ENCODE results near the gene TNIK.
"Not testable (repeated sequence)": the region's sequence is repeated elsewhere in the genome, so short reads cannot be mapped to it uniquely, and the experiment has no call there.

The TNIK gene

DNA sequence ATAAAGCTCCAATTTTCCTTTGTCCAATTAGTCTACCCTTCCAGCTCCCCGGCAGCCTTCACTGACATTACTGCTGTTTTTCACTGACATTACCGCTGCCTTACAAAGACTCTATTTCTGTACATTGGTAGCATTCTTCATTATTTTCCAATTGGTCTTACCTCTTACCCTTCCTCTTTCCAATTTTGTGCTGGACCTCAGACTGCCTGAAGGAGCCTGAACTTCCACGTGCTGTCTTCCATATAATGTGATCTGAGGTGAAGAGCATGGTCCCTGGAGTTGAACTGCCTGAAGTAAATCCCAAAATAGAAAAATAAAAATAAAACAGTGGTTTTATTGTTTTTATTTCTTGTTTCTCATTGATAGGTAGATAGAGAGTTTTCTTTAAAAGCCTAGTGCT, 9.2 kb upstream of the TNIK start:
- DNase-seq (ENCODE audit: low read depth) = no peak

DNA sequence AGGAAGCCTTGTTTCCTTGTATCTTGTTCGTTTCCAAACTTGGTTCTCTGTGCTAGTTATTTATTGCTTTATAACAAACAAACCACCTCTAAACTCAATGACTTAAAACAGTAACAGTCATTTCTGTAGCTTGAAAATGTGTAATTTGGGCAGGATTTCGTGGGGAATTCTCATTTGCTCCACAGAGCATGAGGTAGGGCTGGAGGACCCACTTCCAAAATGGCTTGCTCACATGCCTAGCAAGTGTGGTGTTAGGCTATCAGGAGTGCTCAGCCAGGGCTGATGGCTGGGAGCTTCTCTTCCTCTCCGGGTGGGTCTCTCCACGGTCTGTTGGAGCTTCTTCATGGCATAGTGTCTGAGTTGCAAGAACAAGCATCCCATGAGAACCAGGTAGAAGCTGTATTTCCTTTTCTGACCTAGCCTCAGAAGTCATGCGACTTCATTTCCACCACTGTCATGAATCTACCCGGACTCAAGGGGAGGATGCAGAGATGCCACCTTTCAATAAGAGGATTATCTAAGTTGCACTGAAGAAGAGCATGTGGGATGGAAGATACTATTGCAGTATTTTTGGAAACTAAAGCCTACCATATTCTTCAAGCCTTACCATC, 8.2 kb upstream of the TNIK start:
- no peak for DNase-seq (ENCODE audit: low read depth)

DNA sequence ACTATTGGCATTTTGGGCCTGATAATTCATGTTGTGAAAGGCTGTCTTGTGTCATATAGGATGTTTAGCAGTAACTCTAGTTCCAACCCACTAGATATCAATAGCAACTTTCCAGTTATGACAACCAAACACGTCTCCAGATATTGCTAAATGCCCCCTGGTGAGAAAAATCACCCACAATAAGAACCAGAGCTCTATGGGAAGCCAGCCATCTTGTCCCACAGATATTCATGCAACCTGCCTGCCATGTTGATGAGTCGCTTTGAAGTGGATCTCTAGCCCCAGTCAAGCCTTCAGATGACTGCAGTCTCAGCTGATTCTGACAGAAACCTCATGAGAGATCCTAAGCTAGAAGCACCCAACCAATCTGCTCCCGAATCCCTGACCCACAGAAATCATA, 5.6 kb upstream of the TNIK start:
- no peak for DNase-seq (ENCODE audit: low read depth)

DNA sequence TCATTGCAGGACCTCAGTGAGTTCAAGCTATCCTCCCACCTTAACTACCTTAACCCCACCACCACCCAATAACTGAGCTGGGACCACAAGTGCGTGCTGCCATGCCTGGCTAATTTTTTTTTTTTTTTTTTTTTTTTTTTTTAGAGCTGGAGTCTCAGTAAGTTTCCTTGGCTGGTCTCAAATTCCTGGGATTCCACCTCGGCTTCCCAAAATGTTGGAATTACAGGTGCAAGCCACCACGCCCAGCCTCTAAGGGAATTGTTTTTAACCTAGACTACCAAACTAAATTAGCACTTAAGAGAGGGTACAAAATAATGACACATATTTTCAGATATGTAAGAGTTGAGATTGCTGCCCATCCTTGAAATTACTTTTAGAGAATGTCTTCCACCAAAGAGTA, 4.3 kb upstream of the TNIK start:
- no peak for DNase-seq (ENCODE audit: low read depth)

DNA sequence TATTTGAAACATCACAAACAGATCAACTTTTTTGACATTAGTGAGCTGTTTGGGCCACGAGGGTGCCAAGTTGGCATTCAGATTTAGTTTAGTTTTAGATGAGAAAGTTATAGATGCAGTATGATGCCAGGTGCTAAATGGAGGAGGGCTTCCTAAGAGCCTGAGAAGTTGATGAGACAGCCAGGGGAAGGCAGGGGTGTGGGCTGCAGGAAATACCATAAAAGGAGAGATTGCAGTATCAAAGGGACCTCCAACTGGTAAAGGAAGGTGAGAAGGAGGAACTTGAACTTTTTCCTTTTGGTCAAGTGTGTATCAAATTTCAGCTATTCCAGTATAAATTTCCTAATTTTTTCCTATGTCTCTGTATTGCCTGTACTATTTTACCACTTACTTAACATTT, 2.0 kb upstream of the TNIK start:
- DNase-seq (ENCODE audit: low read depth) = no peak

DNA sequence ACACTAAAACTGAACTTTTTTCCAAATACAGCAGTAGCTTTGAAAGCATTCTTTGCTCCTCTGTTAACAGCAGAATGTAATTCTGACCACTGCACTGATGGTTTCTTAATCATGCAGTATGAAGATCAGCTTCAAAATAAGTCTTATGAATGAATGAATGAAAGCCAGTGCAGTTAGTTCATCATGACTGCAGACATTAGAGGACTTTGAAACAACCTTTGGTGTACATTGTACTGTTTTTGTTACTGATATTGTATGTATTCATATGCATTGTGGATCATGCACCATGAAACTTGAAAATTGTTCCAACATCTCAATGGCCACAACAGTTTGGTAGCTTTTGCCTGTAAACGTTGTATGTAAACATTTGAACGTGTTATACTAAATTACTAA, 1.3 kb upstream of the TNIK start:
- no peak for DNase-seq (ENCODE audit: low read depth)

DNA sequence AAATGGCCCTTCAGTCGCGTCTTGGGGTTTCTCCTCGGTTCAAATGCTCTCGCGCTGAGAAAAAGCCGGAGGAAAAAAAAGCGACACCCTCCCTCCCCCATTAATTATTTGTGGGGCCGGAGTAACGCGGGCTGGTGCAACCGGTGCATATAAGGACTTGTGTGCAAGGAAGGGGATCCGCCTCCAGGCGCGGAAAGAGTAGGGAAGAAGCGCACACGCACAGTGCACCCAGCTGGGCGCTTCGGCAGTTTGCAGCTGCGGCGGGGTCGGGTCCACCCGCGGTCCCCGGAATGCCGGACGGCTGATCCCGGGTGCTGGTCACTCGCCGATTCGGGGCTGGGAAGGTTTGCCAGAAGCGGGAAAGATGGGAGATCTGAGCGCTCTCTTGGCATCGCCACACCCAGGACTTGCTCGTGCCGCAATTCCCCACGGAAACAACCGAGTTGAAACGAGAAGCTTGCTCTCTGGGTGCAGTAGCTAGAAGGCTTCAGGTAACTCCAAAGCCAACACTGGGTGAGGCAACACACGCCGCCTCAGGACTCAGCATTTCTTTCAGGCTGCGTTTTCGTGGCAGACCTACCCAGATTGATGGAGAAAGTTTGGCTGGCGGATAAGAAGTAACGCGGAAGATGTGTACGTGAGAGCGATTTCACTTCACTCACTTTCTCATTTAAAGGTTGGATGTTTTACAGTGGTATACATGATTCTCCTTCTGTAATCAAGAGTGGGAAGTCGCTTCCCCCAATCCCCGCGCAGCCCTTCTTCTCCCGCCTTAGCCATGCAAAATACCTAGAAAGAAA, 720 bp upstream of the TNIK start:
- DNase-seq (ENCODE audit: low read depth) = no peak

DNA sequence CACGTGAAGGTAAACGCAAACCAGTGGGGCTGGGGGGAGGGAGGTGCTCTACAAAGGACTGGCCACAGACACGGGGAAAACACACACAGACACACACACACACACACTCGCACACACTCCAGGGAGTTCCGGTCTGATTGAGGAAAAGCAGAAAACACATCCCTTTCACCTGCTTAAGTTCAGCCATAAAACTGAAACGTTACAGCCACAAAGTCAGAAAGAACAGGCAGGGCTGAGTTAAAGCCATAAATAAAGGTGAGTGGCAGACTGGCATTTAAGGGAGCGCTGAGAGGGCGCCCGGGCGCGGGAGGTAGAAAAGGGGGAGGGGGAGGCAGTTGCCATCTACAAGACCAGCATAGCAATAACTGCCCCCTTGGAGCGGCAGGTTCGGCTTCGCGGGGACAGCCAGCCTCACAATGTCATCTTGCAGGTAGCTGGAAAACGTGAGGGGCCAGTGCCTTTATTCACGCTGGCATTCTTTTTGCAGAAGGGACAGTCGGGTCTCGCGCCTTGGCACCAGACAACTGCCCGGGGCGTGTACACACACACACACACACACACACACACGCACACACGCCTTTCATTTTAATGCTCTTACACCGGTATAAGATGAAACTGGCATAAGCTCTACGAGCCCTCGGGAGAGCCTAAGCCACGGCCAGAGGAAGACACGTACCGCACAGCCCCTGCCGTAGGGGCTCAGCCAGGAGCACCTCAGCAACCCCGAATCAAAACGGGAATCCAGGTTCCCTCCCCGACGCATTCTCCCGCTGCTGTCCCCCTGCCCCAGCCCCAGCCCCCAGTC, 866 bp downstream of the TNIK start:
- no peak for DNase-seq (ENCODE audit: low read depth)

DNA sequence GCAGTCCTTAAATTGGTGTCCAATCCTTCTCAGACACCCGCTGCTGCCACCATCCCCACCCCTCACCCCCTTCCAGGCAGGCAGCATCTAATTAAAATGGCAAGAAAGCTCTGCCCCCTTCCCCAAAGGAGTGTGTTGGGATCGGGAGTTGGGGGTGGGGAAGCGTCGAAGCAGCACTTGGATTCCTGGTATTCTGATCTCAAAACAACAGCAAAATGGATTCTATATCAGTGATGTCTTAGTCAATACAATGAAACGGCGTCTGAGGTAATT, 1.4 kb downstream of the TNIK start:
- no peak for DNase-seq (ENCODE audit: low read depth)

DNA sequence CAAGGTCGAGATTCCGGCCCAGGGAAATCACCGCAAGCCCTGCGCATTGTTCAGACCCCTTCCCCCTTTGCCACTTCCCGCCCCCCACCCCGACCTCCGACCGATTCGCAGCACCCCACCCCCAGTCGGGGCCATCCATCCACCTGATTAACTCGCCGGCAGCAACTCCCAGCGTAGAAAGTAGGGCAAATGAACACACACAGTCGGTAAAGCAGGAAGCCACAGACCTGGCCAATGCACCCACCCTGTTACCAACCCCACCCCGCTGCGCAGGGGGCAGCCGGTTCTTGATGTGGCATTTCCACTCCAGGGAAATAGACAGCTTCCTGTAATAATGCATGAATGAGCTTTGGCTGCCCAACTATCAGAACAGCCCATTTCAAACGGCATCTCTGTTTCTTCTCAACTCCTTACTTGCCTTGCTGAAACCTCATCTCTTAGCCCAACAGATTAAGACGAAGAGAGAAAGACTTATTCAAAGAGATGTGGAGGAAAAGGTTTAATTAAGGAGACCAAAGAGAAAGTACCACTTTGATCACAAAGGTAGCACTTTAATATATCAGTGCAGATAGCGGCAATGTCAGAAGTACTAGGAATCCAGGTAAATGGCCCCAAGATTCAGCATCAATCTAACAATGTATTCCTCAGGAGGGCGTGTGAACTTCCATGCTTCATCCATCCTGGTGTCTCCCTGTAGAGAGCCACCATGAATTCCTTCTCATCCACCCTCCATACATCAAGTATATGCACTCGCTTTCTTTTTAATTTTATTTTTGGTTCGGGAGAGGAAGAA, 1.9 kb downstream of the TNIK start:
- no peak for DNase-seq (ENCODE audit: low read depth)

DNA sequence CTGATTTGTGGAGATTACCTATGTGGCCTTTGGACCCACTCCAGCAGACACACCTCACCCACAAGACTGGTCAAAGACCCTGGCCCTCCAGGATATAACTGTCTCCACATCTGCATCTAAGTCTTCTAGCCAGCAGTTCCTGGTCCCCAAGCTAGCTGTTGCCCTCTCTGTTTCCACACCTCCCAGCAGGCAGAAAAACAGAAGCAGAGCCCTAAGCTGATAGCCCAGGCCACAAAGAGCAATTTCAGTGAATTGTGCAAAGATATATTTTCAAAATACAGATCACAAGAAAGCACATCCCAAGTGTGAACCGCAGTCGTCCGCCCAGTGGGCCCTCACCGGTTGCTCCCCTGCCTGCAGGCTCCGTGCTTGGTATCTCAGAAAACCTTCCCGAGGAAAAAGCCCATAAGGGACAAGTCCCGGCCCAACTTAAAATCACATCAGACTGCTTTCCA, 2.6 kb downstream of the TNIK start:
- no peak for DNase-seq (ENCODE audit: low read depth)

DNA sequence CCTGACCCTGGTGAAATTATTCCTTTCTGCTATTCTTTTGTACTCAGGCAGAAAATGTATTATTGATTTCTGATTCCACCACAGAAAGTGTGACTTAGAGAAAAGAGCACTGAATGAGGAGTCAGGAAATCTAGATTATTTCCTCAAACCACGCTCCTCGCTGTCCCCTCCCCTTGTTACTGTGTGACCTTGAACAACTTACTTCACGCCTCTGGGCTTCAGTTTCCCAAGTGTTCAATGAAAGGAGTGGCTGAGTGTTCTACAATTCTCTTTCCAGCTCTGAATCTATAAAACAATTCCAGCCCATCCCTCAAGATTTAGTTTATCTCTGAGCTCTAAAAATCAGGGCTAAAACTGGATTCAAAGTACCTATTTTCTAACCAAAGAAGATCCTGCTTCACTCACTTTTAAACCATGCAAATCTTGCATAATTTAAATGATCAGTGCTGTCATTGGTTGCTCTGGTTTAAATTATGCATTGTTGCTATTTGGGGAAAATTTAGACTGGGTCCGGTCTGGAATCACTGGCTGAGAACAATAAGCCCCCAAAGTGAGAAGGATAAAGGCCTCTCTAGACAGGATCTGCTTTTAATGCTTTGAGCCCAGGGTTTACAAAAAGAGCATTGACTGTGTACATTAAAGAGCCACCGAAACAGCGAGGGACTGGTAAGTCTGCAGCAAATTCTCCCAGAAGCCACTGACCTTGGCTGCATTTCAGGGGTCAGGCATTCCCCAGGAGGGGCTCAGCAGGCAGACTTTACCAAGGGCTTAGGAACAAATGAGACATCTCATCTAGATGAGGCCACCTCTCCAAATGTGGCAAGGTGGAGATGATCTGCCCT, 3.2 kb downstream of the TNIK start:
- no peak for DNase-seq (ENCODE audit: low read depth)

DNA sequence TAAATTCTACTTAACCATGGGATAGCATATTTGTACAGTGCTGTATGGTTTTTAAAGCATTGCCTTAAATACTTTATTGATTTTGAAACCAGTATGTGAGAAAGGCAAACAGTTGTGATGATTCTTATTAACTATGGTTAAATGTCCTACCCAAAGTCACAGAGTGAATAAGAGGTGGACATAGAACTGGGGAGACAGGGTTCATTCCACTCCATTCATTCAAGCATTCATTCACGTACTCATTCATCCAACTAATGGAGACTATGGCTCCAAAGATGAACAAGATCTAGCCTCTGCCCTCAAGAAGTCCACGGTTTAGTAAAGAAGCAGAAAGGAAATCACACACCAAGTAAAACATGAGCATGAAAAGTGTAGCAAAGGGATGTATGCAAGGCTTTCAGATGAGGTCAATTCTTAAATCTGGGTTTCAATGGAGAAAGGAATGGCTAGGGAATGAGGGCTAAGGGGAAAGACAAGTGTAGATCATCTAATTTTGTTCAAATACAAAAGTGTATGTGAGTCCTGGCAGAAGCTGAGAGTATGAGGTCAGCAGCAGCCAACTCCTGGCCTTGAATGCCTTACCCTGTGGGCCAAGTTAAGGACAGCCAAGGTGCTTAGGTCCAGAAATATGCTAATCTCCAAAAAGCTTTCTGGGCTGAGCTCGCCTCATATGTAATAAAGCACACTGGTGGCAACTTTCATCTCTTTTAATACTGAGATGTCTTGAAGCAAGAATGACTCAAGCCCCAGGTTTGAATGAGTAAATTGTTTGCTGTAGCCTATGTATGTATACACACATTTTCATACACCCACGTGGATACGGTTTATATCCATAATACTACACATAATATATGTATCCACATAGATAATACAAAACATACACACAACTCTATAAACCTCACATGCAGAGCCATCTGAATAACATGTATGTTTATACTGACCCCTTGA, 4.3 kb downstream of the TNIK start:
- DNase-seq (ENCODE audit: low read depth) = no peak

DNA sequence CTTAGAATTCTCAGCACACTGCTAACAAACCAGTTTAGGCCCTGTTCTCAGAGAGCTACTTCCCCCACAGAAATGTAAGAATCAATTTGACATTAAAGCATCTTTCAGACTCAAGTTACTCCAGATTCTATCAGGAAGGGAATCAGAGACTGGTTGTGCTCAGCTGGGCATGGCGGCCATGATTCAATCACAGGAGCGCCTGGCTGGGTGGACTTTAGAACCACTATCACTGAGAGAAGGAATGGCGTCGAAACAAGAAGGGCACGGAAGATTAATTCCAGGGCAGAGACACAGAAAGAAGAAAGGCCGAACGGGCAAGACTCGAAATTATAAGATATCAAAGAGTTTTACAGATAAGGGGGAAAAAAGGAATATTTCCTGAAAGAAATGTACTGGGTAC, 6.2 kb downstream of the TNIK start:
- no peak for DNase-seq (ENCODE audit: low read depth)

DNA sequence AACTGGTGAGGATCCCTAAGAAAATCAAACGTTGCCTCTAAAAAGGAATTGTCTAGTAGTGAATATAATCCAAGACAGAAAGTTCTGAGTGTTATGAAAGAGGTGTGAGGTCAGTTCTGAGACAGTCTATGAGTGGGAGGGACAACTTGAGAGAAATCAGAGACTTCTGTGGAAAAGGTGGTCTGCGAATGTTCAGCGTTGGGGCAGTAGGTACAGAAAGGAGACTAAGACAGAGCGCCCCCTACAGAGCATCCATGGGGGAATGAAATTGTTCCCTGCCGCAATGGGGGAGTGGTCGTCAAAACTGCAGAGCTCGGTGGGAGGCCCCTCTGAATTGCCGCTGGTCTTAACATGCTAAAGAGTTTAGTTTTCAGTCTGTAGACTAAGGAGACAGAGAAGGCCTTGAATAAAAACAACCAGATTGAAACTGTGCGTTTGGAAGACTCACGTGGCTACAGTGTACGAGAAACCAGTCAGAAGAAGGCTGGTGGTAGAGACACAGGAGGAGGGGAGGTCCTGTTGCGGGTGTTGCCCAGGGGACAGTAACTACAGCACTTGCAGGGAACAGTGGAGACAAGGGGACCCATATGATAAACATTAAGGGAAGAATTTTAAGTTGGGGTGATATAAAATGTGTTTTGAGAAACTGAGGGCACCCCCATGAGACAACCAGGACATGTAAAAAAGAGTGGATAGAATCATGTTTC, 6.9 kb downstream of the TNIK start:
- no peak for DNase-seq (ENCODE audit: low read depth)

DNA sequence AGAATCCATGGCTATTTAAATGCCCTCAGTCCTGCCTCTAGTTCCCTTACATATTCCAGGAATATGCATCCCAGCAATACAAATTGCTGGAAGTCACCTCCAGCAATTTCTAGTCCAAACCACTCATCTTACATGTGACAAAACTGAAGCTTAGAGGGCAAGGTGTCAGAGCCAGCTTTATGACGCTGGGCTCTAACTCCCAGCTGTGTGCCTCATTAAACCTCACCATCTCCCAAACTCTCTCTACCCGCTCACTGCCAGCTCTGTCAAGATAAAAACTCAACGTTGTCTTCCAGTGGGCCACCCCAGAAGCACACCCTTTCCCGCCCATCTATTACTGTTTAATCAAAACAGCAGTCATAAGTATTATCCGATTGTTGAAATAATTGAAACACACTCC, 7.9 kb downstream of the TNIK start:
- DNase-seq (ENCODE audit: low read depth) = no peak

DNA sequence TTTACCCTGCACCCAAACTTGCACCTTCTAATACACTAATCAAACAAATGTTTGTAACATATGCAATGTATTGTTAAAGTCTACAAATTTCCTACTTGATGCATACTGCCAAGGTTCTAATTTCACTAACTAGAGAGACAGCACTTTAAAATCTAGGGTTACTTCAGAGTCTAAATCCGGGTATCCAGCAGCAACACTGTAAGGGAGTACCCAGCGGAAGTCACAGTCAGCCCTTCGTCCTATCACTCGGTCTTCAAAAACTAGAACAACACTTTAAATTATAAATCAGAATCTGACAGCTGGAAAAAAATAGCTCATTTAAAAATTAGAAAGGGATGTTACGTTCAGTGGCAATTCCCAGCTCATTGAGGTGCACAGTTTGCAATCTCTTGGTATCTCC, 8.3 kb downstream of the TNIK start:
- no peak for DNase-seq (ENCODE audit: low read depth)

DNA sequence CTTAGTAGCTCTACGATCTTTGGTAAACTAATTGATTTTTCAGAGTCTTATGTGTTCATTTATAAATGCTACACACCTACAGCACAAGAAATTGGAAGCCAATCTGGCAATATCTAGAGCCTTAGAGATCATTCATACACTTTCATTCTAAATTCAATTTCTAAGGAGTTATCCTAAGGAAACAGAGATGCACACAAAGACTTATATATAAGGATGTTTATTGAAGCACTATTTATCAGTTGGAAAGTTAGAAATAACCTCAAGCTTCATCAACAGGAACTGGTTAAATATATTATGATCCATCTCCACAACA, 12.7 kb downstream of the TNIK start:
- not testable (repeated sequence) for DNase-seq (ENCODE audit: low read depth)

DNA sequence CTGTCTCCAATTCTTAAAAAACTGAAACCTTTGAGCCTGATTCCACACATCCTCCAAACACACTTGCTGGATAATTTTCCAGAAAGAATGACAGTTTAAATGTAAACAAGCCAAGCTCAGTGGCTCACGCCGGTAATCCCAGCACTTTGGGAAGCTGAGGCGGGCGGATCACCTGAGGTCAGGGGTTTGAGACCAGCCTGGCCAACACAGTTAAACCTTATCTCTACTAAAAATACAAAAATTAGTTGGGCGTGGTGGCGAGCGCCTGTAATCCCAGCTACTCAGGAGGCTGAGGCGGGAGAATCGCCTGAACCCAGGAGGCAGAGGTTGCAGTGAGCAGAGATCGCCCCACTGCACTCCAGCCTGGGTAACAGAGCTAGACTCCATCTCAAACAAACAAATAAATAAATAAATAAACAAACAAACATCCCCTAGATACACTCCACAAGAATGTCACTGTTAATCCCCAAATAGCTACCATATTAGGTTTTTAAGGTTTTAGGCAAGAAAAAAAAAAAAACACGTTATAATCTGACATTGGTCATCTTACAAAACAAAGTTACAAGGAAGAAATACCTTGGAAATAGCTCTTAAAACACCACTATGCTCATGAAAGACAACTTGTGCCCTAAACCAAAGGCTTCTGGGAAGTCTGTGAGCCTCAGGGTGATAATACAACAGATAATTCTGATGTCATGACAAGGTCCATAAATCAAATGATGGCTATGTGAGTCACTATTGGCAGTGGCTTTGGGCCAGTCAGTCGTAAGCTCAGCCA, 13.2 kb downstream of the TNIK start:
- DNase-seq (ENCODE audit: low read depth) = no peak

Measured in stimulated activated CD8-positive, alpha-beta memory T cell treated with anti-CD3 and anti-CD28 coated beads, Interleukin-12 subunit alpha, Interleukin-12 subunit beta, amount 100 ng/mL, for 1 hour (primary cell).